Panc1 (cell line): ENCODE results near the gene PPP1R9B.

Experiments used
- POLR2AphosphoS5 ChIP-seq: IDR thresholded peaks from 2 replicates; pipeline ENCODE4 v1.6.1; 2012; ENCODE audit warnings: mild to moderate bottlenecking, low read depth, low read length, moderate library complexity
- REST ChIP-seq, 2 experiments: IDR thresholded peaks; 2 replicates each; pipeline ENCODE4 v1.6.1; 2011 to 2012; ENCODE audit warnings: low read depth in 2 of 2, control low read depth in 1 of 2, low read length in 1 of 2, mild to moderate bottlenecking in 1 of 2, moderate library complexity in 1 of 2; ENCODE audit not compliant: insufficient read depth in 1 of 2
- TF ChIP-seq, protein P1 (sequence below): fragments of 450-650 bp; IDR thresholded peaks from 2 replicates; pipeline ENCODE4 v1.5.1; 2017; ENCODE audit warnings: mild to moderate bottlenecking

DNA sequence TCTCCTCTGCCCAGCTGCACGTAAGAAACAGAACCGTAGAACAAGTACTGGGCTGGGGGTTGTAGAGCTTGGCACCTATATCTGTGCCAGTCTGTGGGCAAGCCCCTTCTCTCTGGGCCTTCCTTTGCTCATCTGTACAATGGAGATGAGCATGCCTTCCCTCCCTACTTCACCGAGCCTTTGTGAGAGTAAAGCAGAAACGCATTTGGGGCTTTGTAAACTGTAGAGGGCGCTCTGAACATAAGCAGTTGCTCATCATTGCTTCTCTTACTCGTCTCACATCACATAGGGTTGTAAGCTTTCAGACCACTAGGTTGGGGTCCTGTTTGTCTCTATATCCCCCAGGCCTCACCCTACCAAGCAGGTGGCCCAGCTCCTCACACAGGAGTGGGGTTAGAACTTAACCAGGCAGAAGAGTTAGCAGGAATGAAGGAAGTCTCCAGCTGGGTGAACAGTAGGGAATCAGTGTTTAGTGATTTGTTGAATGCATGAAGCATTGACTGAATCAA lies 35.6 kb downstream of the PPP1R9B start:
- TF ChIP-seq, protein P1, sequence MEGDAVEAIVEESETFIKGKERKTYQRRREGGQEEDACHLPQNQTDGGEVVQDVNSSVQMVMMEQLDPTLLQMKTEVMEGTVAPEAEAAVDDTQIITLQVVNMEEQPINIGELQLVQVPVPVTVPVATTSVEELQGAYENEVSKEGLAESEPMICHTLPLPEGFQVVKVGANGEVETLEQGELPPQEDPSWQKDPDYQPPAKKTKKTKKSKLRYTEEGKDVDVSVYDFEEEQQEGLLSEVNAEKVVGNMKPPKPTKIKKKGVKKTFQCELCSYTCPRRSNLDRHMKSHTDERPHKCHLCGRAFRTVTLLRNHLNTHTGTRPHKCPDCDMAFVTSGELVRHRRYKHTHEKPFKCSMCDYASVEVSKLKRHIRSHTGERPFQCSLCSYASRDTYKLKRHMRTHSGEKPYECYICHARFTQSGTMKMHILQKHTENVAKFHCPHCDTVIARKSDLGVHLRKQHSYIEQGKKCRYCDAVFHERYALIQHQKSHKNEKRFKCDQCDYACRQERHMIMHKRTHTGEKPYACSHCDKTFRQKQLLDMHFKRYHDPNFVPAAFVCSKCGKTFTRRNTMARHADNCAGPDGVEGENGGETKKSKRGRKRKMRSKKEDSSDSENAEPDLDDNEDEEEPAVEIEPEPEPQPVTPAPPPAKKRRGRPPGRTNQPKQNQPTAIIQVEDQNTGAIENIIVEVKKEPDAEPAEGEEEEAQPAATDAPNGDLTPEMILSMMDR = peak; percentile 91
- TF ChIP-seq POLR2AphosphoS5 (no peak), REST (IDR thresholded peaks at IDR 0.05; ENCODE audit: insufficient read depth in 1 of 2, low read depth in 2 of 2, low read length in 1 of 2) (no peak)
